GM10248 (cell line): ENCODE data around the gene LAMB4.

ENCODE experiments used
- CTCF ChIA-PET: fragments of 300-600 bp; sonication (Branson Sonifier 250); formaldehyde crosslinking; extraction: SDS; loops from one replicate; lab custom pipeline; 2021; ENCODE audit warnings: antibody characterized with exemption; lab: Yijun Ruan, JAX
- POLR2A ChIA-PET: fragments of 350-650 bp; sonication (Branson Sonifier 250); formaldehyde crosslinking; extraction: SDS; loops from one replicate; lab custom pipeline; 2020; ENCODE audit warnings: antibody characterized with exemption; lab: Yijun Ruan, JAX
- DNase-seq: peaks from one replicate; pipeline ENCODE4 v3.0.0; 2012; ENCODE audit errors: extremely low spot score
- TF ChIP-seq, protein P1 (sequence below): IDR thresholded peaks from 2 replicates; pipeline ENCODE4 v1.5.1; 2012; ENCODE audit warnings: mild to moderate bottlenecking, low read depth; ENCODE audit errors: extremely low read depth, missing control alignments, control extremely low read depth

Gene LAMB4

DNA sequence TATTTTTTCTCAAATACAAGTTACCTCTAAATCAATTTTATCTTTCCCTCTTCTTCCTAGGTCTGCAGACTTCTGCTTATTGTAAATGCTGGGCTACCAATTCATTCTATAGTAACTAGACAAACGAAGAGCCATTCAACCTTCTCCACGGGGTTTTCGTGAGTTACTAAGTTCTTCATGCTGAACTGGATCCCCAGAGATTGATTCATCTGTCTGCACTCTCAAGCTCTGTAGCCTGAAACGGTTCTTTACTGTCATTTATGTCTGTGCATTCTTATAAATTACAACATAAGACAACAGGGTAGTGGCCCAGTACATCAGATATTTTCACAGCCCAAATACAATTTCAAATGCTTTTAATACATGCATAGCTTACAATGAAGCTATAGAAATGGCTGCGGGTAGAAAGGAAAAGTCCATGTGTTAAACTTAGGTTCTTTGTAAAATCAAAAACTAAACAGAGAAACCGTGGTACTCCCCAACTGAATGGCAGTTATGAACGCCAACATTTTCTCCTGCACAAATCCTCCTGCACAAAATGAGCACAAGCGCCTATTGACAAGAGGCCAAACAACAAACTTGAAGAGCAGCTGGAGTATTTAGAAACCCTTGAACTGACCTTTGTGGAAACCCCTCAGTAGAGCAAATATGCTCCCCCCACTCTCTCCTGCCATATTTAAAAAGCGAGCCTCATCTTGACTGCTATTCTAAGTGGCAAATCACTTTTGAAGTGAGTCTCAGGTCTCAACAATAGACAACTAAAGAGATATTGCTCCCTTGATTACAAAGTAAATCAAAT lies 147.9 kb downstream of the LAMB4 start:
- ChIA-PET POLR2A (interaction anchor here (0.5 kb wide), 1 partner anchor 41 kb away, joined by 4 read pairs; no protein-coding TSS in a partner anchor), CTCF (interaction anchor here (1.3 to 2.2 kb wide), 2 partner anchors 95 to 107 kb away, joined by 3 to 4 read pairs; no protein-coding TSS in a partner anchor)
- no peak for DNase-seq
- TF ChIP-seq, protein P1, sequence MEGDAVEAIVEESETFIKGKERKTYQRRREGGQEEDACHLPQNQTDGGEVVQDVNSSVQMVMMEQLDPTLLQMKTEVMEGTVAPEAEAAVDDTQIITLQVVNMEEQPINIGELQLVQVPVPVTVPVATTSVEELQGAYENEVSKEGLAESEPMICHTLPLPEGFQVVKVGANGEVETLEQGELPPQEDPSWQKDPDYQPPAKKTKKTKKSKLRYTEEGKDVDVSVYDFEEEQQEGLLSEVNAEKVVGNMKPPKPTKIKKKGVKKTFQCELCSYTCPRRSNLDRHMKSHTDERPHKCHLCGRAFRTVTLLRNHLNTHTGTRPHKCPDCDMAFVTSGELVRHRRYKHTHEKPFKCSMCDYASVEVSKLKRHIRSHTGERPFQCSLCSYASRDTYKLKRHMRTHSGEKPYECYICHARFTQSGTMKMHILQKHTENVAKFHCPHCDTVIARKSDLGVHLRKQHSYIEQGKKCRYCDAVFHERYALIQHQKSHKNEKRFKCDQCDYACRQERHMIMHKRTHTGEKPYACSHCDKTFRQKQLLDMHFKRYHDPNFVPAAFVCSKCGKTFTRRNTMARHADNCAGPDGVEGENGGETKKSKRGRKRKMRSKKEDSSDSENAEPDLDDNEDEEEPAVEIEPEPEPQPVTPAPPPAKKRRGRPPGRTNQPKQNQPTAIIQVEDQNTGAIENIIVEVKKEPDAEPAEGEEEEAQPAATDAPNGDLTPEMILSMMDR: no peak

DNA sequence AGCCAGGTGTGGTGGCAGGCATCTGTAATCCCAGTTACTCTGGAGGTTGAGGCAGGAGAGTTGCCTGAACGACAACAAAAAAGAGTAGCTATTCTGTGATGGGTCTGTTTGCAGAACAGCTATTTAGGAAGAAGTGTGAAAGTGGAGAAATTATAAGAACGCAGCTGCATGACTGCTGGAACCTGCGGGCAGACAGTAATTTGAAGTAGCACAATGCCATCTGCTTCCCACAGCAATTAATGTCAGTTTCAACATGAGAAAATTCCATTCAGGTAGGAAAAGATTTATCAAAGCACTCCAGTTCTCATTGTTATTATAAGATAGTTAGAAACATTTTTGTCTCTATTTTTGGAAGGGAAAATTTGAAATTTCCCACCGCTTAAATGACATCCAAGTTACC lies 148.7 kb downstream of the LAMB4 start:
- DNase-seq: no peak
- TF ChIP-seq, protein P1: no peak
- ChIA-PET CTCF (interaction anchor here (1.3 to 2.2 kb wide), 2 partner anchors 96 to 107 kb away, joined by 3 to 4 read pairs; no protein-coding TSS in a partner anchor), POLR2A (no interaction called here)

DNA sequence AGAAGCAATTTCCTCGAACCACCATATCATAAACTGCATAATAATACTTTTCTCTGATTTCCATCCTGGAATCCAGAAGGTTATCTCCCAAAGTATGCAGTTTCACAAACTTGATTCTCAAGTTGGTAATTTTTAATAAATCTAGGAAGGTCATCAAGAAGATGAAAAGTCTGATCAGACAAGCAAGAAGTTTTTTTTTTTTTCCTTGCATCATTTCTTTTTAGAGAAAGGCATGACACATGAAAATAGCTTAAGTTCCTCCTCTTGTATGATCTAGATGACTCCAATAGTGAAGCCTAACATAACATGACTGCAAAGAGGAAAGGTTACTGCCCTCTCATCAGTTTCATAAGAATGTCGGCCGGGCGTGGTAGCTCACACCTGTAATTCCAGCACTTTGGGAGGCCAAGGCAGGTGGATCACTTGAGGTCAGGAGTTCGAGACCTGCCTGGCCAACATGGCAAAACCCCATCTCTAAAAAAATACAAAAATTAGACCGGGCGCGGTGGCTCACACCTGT lies 149.4 kb downstream of the LAMB4 start:
- TF ChIP-seq, protein P1: no peak

DNA sequence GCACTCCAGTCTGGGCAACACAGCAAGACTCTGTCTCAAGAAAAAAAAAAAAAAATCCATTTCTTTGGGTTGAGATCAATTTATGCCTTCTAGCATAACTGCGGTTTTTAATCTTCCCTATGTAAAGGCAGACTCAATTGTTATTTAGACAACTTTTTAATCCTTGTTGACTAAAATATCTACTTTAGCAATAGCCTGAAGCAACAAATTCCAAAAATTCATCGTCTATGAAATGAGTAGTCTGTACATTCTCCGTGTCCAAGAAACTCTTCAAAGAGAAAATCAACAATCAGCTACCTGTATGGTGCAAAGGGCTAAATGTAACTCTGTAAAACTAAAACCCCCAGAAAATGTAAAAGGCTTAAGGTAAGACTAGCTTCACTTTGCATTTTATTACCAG lies 150.0 kb downstream of the LAMB4 start:
- ChIA-PET CTCF (no interaction called here), POLR2A (no interaction called here)
- DNase-seq: no peak
- TF ChIP-seq, protein P1: no peak

More for the DNA sequence above, 149.4 kb downstream of the LAMB4 start:
- DNase-seq: no peak
- ChIA-PET POLR2A (no interaction called here), CTCF (interaction anchor here (2.2 kb wide), 1 partner anchor 106 kb away, joined by 4 read pairs; no protein-coding TSS in a partner anchor)

DNA sequence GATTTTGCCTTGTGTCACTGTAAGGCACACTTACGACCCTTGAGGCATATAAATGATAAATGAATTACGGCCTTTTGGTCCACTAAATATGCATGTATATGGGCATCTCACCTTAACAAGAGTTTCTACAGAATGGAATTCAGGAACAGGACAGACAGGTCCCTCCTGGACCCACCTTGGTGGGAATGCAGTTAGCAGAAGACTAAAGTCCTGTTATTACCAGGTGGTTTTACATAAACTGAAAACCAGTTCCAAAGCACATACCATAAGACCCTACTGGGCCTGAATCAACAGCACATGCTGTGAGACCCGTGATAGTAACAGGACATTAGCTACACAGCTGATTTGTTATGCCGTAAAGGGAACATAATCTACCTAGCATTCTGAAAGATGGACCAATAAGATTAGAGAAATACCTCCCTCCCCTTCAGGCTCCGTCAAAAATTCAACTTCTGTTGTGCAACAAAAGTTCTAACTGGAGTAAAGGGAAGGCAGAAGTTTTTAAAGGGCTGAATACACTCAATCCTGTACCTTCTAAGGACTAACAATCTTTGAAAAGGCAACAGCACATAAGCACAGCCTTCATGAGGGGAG lies 151.2 kb downstream of the LAMB4 start:
- TF ChIP-seq, protein P1: no peak
- POLR2A ChIA-PET: no interaction called here
- no peak for DNase-seq
- CTCF ChIA-PET: interaction anchor here (2.1 kb wide), 1 partner anchor 13 kb away, joined by 5 read pairs; no protein-coding TSS in a partner anchor

DNA sequence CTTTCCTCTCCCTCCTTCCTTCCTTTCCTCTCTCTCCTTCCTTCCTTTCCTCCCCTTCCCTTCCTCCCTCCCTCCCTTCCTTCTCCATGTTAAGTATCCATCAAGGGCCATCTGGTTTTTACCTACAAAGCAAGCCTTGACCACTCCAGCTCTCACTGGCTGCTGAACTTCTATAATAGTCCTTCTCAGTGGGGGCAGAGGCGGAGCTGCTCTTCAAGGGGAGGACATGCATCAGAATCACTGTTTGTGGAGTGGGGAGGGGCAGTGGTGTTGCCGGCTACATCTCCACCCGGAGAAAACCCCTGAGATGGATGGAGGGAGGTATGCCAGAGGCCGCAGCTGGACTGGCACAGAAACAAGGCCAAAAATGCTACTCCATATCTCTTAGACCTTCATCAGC lies 153.1 kb downstream of the LAMB4 start:
- DNase-seq: no peak
- ChIA-PET POLR2A (no interaction called here), CTCF (no interaction called here)
- TF ChIP-seq, protein P1: no peak
